ENCODE measurements around the gene RNF41. TPM values are rescaled to one million over a fixed set of nuclear protein-coding genes. Genes with fewer than 3 reads are reported as not detected.

RNF41 gene
- total and polyA plus RNA-seq, 2 of the 13 experiments (the other 11 are each of a cell fraction or from before 2014, with no cell fraction given): 27.1 to 39.4 TPM

- TF ChIP-seq NR2F6 (IDR thresholded peaks at IDR 0.05) (no peak), NR2F6 (CRISPR knock-in tag; IDR thresholded peaks at IDR 0.05) (peak; percentile 24; the same call in 1 of the 2 replicates), ZNF616 (CRISPR knock-in tag; IDR thresholded peaks at IDR 0.05; ENCODE audit: low read depth) (no peak), DMAP1 (CRISPR knock-in tag; IDR thresholded peaks at IDR 0.05) (no peak; the same call in 1 of the 2 replicates), TFDP2 (CRISPR knock-in tag; IDR thresholded peaks at IDR 0.05) (0 out of 2 replicates have a peak, but pooled peaks have one; percentile 10), FOXA3 (CRISPR knock-in tag; IDR thresholded peaks at IDR 0.05) (0 out of 2 replicates have a peak, but pooled peaks have one; percentile 11), IRF1 (CRISPR knock-in tag; IDR thresholded peaks at IDR 0.05; ENCODE audit: low read depth) (no peak), POGZ (CRISPR knock-in tag; IDR thresholded peaks at IDR 0.05) (peak; percentile 49; the same call in 1 of the 2 replicates), ZNF567 (CRISPR knock-in tag; IDR thresholded peaks at IDR 0.05; ENCODE audit: borderline replicate concordance) (no peak), ZNF121 (CRISPR knock-in tag; IDR thresholded peaks at IDR 0.05) (no peak), ZNF547 (CRISPR knock-in tag; IDR thresholded peaks at IDR 0.05) (no peak), CHD2 (IDR thresholded peaks at IDR 0.05; ENCODE audit: low read depth, low read length) (no peak), THAP9 (CRISPR knock-in tag; IDR thresholded peaks at IDR 0.05; ENCODE audit: borderline replicate concordance) (no peak), ZNF280B (CRISPR knock-in tag; IDR thresholded peaks at IDR 0.05; ENCODE audit: borderline replicate concordance) (0 out of 2 replicates have a peak, but pooled peaks have one; percentile 26), FOSL1 (CRISPR knock-in tag; IDR thresholded peaks at IDR 0.05; ENCODE audit: borderline replicate concordance) (no peak), FOXK1 (CRISPR knock-in tag; IDR thresholded peaks at IDR 0.05; ENCODE audit: borderline replicate concordance, low read depth) (0 out of 2 replicates have a peak, but pooled peaks have one; percentile 12), RAD21 (CRISPR knock-in tag; IDR thresholded peaks at IDR 0.05) (peak; percentile 62), RFX1 (IDR thresholded peaks at IDR 0.05) (no peak), ZFP90 (CRISPR knock-in tag; IDR thresholded peaks at IDR 0.05; ENCODE audit: borderline replicate concordance) (0 out of 2 replicates have a peak, but pooled peaks have one; percentile 18), ZFP91 (CRISPR knock-in tag; IDR thresholded peaks at IDR 0.05; ENCODE audit: borderline replicate concordance) (peak; percentile 13; the same call in 1 of the 2 replicates), ZMYM2 (CRISPR knock-in tag; IDR thresholded peaks at IDR 0.05) (no peak; the same call in 1 of the 2 replicates)
Observed at GRCh38 chr12:56189099-56189917, 32.4 kb downstream of the RNF41 start, which contains the start of gene SMARCC2 (continued).

Data from HepG2 (cell line).